ENCODE results near the gene KLHL3. TPM values are rescaled to one million over a fixed set of nuclear protein-coding genes. Genes with fewer than 3 reads are reported as not detected.

Gene KLHL3
- total and polyA plus RNA-seq, 4 donors, result 0.91 to 8.8 (median 3.7) TPM

DNA sequence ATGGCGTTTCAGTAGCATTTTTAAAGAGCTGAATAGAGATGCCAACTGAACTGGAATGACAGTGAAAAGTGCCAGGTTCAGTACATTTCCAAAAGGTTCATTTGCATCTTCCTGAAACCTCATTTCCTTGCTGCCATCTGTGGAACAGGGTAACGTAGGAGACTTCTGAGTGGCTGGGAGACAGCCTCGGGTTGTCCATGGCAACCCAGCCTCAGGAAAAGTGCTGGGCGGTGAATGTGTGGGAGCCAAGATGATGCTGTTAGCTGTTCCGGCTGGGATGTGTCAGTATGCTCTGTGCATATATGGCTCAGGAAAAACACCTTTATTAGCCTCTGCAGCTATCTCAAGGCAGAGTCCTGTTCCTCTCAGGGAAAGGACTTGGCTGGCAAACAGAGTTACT, 87.5 kb downstream of the KLHL3 start:
- Histone ChIP-seq H3K36me3 (ENCODE audit: control insufficient read depth in 4 of 4, insufficient read depth in 3 of 4, low read depth in 1 of 4, low read length in 3 of 4) (peaks cover 0 to 3% (median under 1%) of the 10 kb centered on the region in 4 donors), H3K4me3 (ENCODE audit: low read depth in 1 of 3, low read length in 3 of 3) (no peak overlapping the region), H3K9ac (ENCODE audit: low read depth in 1 of 2, low read length in 2 of 2) (no peak overlapping the region), H3K4me1 (ENCODE audit: control insufficient read depth in 4 of 4, insufficient read depth in 4 of 4, low read length in 3 of 4) (no peaks in the 10 kb centered on the region), H3K27me3 (ENCODE audit: control insufficient read depth in 4 of 4, insufficient read depth in 4 of 4, low read length in 3 of 4) (no peaks in the 10 kb centered on the region), H3K27ac (ENCODE audit: low read depth in 1 of 2, low read length in 2 of 2) (no peak overlapping the region), H3K9me3 (ENCODE audit: control insufficient read depth in 4 of 4, low read length in 3 of 4) (no peaks in the 10 kb centered on the region)
- 93% methylated on average over 5 of the region's 5 CpGs for WGBS
- TF ChIP-seq GABPA (IDR thresholded peaks at IDR 0.05 in 1 of 2, conservative IDR thresholded peaks at IDR 0.05 in 1 of 2) (no peak), YY1 (IDR thresholded peaks at IDR 0.05) (no peak), TAF1 (conservative IDR thresholded peaks at IDR 0.05) (no peak), SP1 (IDR thresholded peaks at IDR 0.05) (no peak)
- TF ChIP-seq, protein P1, sequence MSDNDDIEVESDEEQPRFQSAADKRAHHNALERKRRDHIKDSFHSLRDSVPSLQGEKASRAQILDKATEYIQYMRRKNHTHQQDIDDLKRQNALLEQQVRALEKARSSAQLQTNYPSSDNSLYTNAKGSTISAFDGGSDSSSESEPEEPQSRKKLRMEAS (IDR thresholded peaks at IDR 0.05), result no peak
- TF ChIP-seq, protein P2, sequence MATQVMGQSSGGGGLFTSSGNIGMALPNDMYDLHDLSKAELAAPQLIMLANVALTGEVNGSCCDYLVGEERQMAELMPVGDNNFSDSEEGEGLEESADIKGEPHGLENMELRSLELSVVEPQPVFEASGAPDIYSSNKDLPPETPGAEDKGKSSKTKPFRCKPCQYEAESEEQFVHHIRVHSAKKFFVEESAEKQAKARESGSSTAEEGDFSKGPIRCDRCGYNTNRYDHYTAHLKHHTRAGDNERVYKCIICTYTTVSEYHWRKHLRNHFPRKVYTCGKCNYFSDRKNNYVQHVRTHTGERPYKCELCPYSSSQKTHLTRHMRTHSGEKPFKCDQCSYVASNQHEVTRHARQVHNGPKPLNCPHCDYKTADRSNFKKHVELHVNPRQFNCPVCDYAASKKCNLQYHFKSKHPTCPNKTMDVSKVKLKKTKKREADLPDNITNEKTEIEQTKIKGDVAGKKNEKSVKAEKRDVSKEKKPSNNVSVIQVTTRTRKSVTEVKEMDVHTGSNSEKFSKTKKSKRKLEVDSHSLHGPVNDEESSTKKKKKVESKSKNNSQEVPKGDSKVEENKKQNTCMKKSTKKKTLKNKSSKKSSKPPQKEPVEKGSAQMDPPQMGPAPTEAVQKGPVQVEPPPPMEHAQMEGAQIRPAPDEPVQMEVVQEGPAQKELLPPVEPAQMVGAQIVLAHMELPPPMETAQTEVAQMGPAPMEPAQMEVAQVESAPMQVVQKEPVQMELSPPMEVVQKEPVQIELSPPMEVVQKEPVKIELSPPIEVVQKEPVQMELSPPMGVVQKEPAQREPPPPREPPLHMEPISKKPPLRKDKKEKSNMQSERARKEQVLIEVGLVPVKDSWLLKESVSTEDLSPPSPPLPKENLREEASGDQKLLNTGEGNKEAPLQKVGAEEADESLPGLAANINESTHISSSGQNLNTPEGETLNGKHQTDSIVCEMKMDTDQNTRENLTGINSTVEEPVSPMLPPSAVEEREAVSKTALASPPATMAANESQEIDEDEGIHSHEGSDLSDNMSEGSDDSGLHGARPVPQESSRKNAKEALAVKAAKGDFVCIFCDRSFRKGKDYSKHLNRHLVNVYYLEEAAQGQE (IDR thresholded peaks at IDR 0.05), result no peak
- TF ChIP-seq, protein P3, sequence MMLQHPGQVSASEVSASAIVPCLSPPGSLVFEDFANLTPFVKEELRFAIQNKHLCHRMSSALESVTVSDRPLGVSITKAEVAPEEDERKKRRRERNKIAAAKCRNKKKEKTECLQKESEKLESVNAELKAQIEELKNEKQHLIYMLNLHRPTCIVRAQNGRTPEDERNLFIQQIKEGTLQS (IDR thresholded peaks at IDR 0.05), result no peak
- DNase-seq (ENCODE audit: low spot score), result no peak

DNA sequence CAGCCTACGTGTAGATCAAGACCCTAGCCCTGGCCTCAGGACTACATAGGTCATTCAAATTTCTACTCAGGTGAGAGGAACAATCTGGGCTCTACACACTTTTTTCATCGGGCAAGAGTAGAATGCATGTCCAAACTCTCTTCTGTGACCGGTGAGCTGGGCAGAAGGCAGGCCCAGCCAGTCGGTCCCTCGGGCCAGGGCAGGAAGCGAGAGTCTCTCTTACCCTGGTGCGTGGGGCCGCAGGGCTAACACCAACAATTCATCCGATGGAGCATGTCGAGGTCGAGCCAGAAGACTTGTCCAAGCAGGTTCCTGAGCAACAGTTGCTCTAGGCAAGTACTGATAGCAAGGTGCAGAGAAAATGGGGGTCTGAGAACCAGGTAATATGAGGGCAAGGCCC, 88.5 kb downstream of the KLHL3 start:
- 96% methylated on average over 11 of the region's 11 CpGs for WGBS
- Histone ChIP-seq H3K27ac (ENCODE audit: low read depth in 1 of 2, low read length in 2 of 2) (no peak overlapping the region), H3K4me3 (ENCODE audit: low read depth in 1 of 3, low read length in 3 of 3) (no peak overlapping the region), H3K36me3 (ENCODE audit: control insufficient read depth in 4 of 4, insufficient read depth in 3 of 4, low read depth in 1 of 4, low read length in 3 of 4) (peaks cover 0 to 3% (median under 1%) of the 10 kb centered on the region in 4 donors), H3K27me3 (ENCODE audit: control insufficient read depth in 4 of 4, insufficient read depth in 4 of 4, low read length in 3 of 4) (no peaks in the 10 kb centered on the region), H3K4me1 (ENCODE audit: control insufficient read depth in 4 of 4, insufficient read depth in 4 of 4, low read length in 3 of 4) (no peaks in the 10 kb centered on the region), H3K9me3 (ENCODE audit: control insufficient read depth in 4 of 4, low read length in 3 of 4) (no peaks in the 10 kb centered on the region), H3K9ac (ENCODE audit: low read depth in 1 of 2, low read length in 2 of 2) (no peak overlapping the region)
- no peak for TF ChIP-seq TAF1 (conservative IDR thresholded peaks at IDR 0.05)
- TF ChIP-seq YY1 (IDR thresholded peaks at IDR 0.05), result no peak
- TF ChIP-seq FOXA2 (IDR thresholded peaks at IDR 0.05), result no peak
- TF ChIP-seq, protein P3 (IDR thresholded peaks at IDR 0.05), result no peak
- TF ChIP-seq HNF4G (IDR thresholded peaks at IDR 0.05), result no peak
- no peak for TF ChIP-seq HNF4A (conservative IDR thresholded peaks at IDR 0.05)
- TF ChIP-seq FOXA1 (IDR thresholded peaks at IDR 0.05), result no peak
- TF ChIP-seq, protein P4, sequence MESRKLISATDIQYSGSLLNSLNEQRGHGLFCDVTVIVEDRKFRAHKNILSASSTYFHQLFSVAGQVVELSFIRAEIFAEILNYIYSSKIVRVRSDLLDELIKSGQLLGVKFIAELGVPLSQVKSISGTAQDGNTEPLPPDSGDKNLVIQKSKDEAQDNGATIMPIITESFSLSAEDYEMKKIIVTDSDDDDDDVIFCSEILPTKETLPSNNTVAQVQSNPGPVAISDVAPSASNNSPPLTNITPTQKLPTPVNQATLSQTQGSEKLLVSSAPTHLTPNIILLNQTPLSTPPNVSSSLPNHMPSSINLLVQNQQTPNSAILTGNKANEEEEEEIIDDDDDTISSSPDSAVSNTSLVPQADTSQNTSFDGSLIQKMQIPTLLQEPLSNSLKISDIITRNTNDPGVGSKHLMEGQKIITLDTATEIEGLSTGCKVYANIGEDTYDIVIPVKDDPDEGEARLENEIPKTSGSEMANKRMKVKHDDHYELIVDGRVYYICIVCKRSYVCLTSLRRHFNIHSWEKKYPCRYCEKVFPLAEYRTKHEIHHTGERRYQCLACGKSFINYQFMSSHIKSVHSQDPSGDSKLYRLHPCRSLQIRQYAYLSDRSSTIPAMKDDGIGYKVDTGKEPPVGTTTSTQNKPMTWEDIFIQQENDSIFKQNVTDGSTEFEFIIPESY (IDR thresholded peaks at IDR 0.05), result no peak
- DNase-seq (ENCODE audit: low spot score), result no peak

Data from liver (tissue), 9 donors.